Measurements from ENCODE around the gene SPHK1.

Gene SPHK1

GRCh38 chr17:76404976-76405563, 20.7 kb downstream of the SPHK1 start:
- no peak for TF ChIP-seq CREB1 (IDR thresholded peaks at IDR 0.05; ENCODE audit: low read depth)
- TF ChIP-seq RAD21 (IDR thresholded peaks at IDR 0.05; ENCODE audit: low read depth), result no peak
- TF ChIP-seq MAX (IDR thresholded peaks at IDR 0.05), result no peak
- no peak for TF ChIP-seq EP300 (IDR thresholded peaks at IDR 0.05; ENCODE audit: borderline replicate concordance)
- no peak for TF ChIP-seq EGR1 (IDR thresholded peaks at IDR 0.05)

GRCh38 chr17:76405607-76405966, 21.2 kb downstream of the SPHK1 start:
- TF ChIP-seq FOXM1 (IDR thresholded peaks at IDR 0.05; ENCODE audit: borderline replicate concordance, low read depth), result no peak
- no peak for TF ChIP-seq TCF12 (IDR thresholded peaks at IDR 0.05; ENCODE audit: low read depth)
- no peak for TF ChIP-seq YY1 (IDR thresholded peaks at IDR 0.05; ENCODE audit: low read depth)
- no peak for TF ChIP-seq NFIC (IDR thresholded peaks at IDR 0.05)
- TF ChIP-seq REST (IDR thresholded peaks at IDR 0.05; ENCODE audit: low read depth), result no peak
- TF ChIP-seq RAD21 (IDR thresholded peaks at IDR 0.05; ENCODE audit: low read depth), result no peak
- no peak for TF ChIP-seq EGR1 (IDR thresholded peaks at IDR 0.05)

- TF ChIP-seq TCF12 (IDR thresholded peaks at IDR 0.05; ENCODE audit: low read depth) (no peak), USF1 (IDR thresholded peaks at IDR 0.05) (0 out of 2 replicates have a peak, but pooled peaks have one; percentile 35), FOXM1 (IDR thresholded peaks at IDR 0.05; ENCODE audit: borderline replicate concordance, low read depth) (no peak), ZBTB7A (IDR thresholded peaks at IDR 0.05; ENCODE audit: low read depth) (no peak)
Measured at GRCh38 chr17:76405967-76406647, 21.7 kb downstream of the SPHK1 start.

- TF ChIP-seq TEAD4 (IDR thresholded peaks at IDR 0.05), result no peak
- TF ChIP-seq TAF1 (IDR thresholded peaks at IDR 0.05; ENCODE audit: low read depth), result no peak
- no peak for TF ChIP-seq REST (IDR thresholded peaks at IDR 0.05; ENCODE audit: low read depth)
- TF ChIP-seq FOXM1 (IDR thresholded peaks at IDR 0.05; ENCODE audit: borderline replicate concordance, low read depth), result no peak
- no peak for TF ChIP-seq TCF12 (IDR thresholded peaks at IDR 0.05; ENCODE audit: low read depth)
- TF ChIP-seq USF1 (IDR thresholded peaks at IDR 0.05), result no peak
- TF ChIP-seq RAD21 (IDR thresholded peaks at IDR 0.05; ENCODE audit: low read depth), result no peak
- TF ChIP-seq NFIC (IDR thresholded peaks at IDR 0.05), result no peak
- no peak for TF ChIP-seq MAX (IDR thresholded peaks at IDR 0.05)
- TF ChIP-seq CEBPB (IDR thresholded peaks at IDR 0.05), result no peak
- no peak for TF ChIP-seq CREB1 (IDR thresholded peaks at IDR 0.05; ENCODE audit: low read depth)
- no peak for TF ChIP-seq YY1 (IDR thresholded peaks at IDR 0.05; ENCODE audit: low read depth)
- no peak for TF ChIP-seq EGR1 (IDR thresholded peaks at IDR 0.05)
- no peak for TF ChIP-seq ZBTB7A (IDR thresholded peaks at IDR 0.05; ENCODE audit: low read depth)
- TF ChIP-seq EP300 (IDR thresholded peaks at IDR 0.05; ENCODE audit: borderline replicate concordance), result no peak
Measured at GRCh38 chr17:76407509-76407908, 23.1 kb downstream of the SPHK1 start.

- TF ChIP-seq NFIC (IDR thresholded peaks at IDR 0.05) (no peak), RAD21 (IDR thresholded peaks at IDR 0.05; ENCODE audit: low read depth) (peak; percentile 73)
Measured at GRCh38 chr17:76408037-76408849, 23.8 kb downstream of the SPHK1 start.

Measured in Ishikawa (cell line).